HepG2 (cell line): ENCODE results near the gene NPW.
A peak's percentile ranks its signal among the peaks of the same experiment; 100 is the strongest.

Source experiments
- CHD2 ChIP-seq: IDR thresholded peaks from 2 replicates; pipeline ENCODE4 v1.6.1; 2011; ENCODE audit warnings: low read depth, low read length, improper control_type of control experiment
- IRF2 ChIP-seq: IDR thresholded peaks from 2 replicates; pipeline ENCODE4 v1.6.1; 2018; ENCODE audit warnings: missing genetic modification reagents, missing compliant biosample characterization
- KDM4B ChIP-seq: sonication (generic); formaldehyde crosslinking; IDR thresholded peaks from 2 replicates; pipeline ENCODE4 v1.4.0; 2020; ENCODE audit warnings: missing genetic modification reagents
- MAFK ChIP-seq, 2 experiments: IDR thresholded peaks in 1 of 2; conservative IDR thresholded peaks in 1 of 2; 2 replicates each; pipeline ENCODE4 v1.6.1; 2011; ENCODE audit warnings: improper control_type of control experiment in 2 of 2, low read length in 2 of 2
- NFIC ChIP-seq: IDR thresholded peaks from 2 replicates; pipeline ENCODE4 v1.6.1; 2012; ENCODE audit warnings: mild to moderate bottlenecking, low read length, inconsistent platforms
- POLR2AphosphoS5 ChIP-seq: IDR thresholded peaks from 2 replicates; pipeline ENCODE4 v1.6.1; 2012; ENCODE audit warnings: low read depth, low read length
- REST ChIP-seq, 2 experiments: IDR thresholded peaks; 2 replicates each; pipeline ENCODE4 v1.6.1; 2011 to 2012; ENCODE audit warnings: low read length in 2 of 2, borderline replicate concordance in 1 of 2, low read depth in 1 of 2, mild to moderate bottlenecking in 1 of 2, moderate library complexity in 1 of 2
- ZNF569 ChIP-seq: sonication (generic); formaldehyde crosslinking; IDR thresholded peaks from 2 replicates; pipeline ENCODE4 v1.5.0; 2020; ENCODE audit warnings: mild to moderate bottlenecking, missing genetic modification reagents, moderate library complexity, borderline replicate concordance
- ZSCAN12 ChIP-seq: sonication (generic); formaldehyde crosslinking; IDR thresholded peaks from 2 replicates; pipeline ENCODE4 v1.9.0; 2021; ENCODE audit warnings: mild to moderate bottlenecking, missing genetic modification reagents
- TF ChIP-seq, protein P1 (sequence below): sonication (generic); formaldehyde crosslinking; IDR thresholded peaks from 2 replicates; pipeline ENCODE4 v1.4.0; 2020; ENCODE audit warnings: missing genetic modification reagents
- TF ChIP-seq, protein P2 (sequence below): sonication (generic); formaldehyde crosslinking; IDR thresholded peaks from 2 replicates; pipeline ENCODE4 v1.8.0; 2022; ENCODE audit warnings: missing genetic modification reagents, mild to moderate bottlenecking, moderate library complexity, borderline replicate concordance
- TF ChIP-seq, protein P3 (sequence below): sonication (generic); formaldehyde crosslinking; IDR thresholded peaks from 2 replicates; pipeline ENCODE4 v1.5.0; 2020; ENCODE audit warnings: mild to moderate bottlenecking, missing genetic modification reagents, moderate library complexity

DNA sequence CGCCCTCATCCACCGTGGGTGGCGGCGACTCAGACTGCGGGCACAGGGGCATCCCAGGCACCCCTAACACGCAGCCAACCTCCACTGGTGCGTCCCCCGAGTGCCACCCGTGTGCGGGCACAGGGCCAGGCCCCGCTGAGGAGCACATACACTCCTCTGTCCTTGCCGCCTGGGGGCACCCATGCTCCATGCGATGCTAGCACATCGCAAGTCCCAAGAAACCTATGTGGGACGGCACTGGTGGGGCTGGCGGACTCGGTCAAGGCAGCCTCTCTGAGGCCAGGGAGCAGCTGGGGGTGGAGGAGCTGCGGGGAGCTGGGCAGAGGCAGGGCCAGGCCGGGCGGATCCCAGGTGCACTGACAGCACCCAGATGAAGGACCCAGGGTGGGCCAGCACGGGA, 13.9 kb upstream of the NPW start:
- TF ChIP-seq, protein P1, sequence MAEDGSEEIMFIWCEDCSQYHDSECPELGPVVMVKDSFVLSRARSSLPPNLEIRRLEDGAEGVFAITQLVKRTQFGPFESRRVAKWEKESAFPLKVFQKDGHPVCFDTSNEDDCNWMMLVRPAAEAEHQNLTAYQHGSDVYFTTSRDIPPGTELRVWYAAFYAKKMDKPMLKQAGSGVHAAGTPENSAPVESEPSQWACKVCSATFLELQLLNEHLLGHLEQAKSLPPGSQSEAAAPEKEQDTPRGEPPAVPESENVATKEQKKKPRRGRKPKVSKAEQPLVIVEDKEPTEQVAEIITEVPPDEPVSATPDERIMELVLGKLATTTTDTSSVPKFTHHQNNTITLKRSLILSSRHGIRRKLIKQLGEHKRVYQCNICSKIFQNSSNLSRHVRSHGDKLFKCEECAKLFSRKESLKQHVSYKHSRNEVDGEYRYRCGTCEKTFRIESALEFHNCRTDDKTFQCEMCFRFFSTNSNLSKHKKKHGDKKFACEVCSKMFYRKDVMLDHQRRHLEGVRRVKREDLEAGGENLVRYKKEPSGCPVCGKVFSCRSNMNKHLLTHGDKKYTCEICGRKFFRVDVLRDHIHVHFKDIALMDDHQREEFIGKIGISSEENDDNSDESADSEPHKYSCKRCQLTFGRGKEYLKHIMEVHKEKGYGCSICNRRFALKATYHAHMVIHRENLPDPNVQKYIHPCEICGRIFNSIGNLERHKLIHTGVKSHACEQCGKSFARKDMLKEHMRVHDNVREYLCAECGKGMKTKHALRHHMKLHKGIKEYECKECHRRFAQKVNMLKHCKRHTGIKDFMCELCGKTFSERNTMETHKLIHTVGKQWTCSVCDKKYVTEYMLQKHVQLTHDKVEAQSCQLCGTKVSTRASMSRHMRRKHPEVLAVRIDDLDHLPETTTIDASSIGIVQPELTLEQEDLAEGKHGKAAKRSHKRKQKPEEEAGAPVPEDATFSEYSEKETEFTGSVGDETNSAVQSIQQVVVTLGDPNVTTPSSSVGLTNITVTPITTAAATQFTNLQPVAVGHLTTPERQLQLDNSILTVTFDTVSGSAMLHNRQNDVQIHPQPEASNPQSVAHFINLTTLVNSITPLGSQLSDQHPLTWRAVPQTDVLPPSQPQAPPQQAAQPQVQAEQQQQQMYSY (CRISPR knock-in tag), result no peak
- TF ChIP-seq REST (IDR thresholded peaks at IDR 0.05; ENCODE audit: borderline replicate concordance in 1 of 2, low read depth in 1 of 2, low read length in 2 of 2), result no peak
- no peak for TF ChIP-seq POLR2AphosphoS5
- no peak for TF ChIP-seq ZSCAN12 (CRISPR knock-in tag)
- TF ChIP-seq NFIC, result no peak
- TF ChIP-seq ZNF569 (CRISPR knock-in tag), result no peak
- no peak for TF ChIP-seq CHD2
- TF ChIP-seq, protein P2, sequence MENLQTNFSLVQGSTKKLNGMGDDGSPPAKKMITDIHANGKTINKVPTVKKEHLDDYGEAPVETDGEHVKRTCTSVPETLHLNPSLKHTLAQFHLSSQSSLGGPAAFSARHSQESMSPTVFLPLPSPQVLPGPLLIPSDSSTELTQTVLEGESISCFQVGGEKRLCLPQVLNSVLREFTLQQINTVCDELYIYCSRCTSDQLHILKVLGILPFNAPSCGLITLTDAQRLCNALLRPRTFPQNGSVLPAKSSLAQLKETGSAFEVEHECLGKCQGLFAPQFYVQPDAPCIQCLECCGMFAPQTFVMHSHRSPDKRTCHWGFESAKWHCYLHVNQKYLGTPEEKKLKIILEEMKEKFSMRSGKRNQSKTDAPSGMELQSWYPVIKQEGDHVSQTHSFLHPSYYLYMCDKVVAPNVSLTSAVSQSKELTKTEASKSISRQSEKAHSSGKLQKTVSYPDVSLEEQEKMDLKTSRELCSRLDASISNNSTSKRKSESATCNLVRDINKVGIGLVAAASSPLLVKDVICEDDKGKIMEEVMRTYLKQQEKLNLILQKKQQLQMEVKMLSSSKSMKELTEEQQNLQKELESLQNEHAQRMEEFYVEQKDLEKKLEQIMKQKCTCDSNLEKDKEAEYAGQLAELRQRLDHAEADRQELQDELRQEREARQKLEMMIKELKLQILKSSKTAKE (CRISPR knock-in tag), result no peak
- TF ChIP-seq KDM4B (CRISPR knock-in tag), result no peak
- TF ChIP-seq MAFK (conservative IDR thresholded peaks at IDR 0.05 in 1 of 2, IDR thresholded peaks at IDR 0.05 in 1 of 2; ENCODE audit: low read length in 2 of 2), result no peak
- TF ChIP-seq IRF2, result no peak
- TF ChIP-seq, protein P3, sequence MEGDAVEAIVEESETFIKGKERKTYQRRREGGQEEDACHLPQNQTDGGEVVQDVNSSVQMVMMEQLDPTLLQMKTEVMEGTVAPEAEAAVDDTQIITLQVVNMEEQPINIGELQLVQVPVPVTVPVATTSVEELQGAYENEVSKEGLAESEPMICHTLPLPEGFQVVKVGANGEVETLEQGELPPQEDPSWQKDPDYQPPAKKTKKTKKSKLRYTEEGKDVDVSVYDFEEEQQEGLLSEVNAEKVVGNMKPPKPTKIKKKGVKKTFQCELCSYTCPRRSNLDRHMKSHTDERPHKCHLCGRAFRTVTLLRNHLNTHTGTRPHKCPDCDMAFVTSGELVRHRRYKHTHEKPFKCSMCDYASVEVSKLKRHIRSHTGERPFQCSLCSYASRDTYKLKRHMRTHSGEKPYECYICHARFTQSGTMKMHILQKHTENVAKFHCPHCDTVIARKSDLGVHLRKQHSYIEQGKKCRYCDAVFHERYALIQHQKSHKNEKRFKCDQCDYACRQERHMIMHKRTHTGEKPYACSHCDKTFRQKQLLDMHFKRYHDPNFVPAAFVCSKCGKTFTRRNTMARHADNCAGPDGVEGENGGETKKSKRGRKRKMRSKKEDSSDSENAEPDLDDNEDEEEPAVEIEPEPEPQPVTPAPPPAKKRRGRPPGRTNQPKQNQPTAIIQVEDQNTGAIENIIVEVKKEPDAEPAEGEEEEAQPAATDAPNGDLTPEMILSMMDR (CRISPR knock-in tag), result 0 out of 2 replicates have a peak, but pooled peaks have one; percentile 10
